T-cell (primary cell): ENCODE results near the gene PNLIPRP2. TPM values are rescaled to one million over a fixed set of nuclear protein-coding genes. Genes with fewer than 3 reads are reported as not detected.

Experiments
- ATAC-seq, 4 experiments: fragments of 200-7000 bp in 3 of 4; fragments of 150-1000 bp in 1 of 4; cut with Tn5 transposase; replicated peaks in 1 of 4; 1 replicate in 3 of 4; 2 replicates in 1 of 4; pipeline ENCODE4 v1.10.0; 2021; ENCODE audit warnings: moderate library complexity in 3 of 4, mild to moderate bottlenecking in 2 of 4, moderate number of reproducible peaks in 1 of 4
- CTCF ChIA-PET, 2 donors: fragments of 300-600 bp; sonication (Branson Sonifier 250); formaldehyde crosslinking; loops; one replicate each; lab custom pipeline; 2022; ENCODE audit warnings: antibody characterized with exemption in 2 of 2; lab: Charles Lee
- POLR2A ChIA-PET, 2 donors: fragments of 300-600 bp; sonication (Branson Sonifier 250); formaldehyde crosslinking; loops; one replicate each; lab custom pipeline; 2022; ENCODE audit warnings: antibody characterized with exemption in 2 of 2; lab: Charles Lee
- DNase-seq, 35 experiments: peaks; one replicate each; pipeline versions ENCODE4 v3.0.0 to v3.0.0-alpha.2; 2013 to 2023
- H3K27ac ChIP-seq: one replicate; pipeline ENCODE4 v1.5.1; 2013; ENCODE audit warnings: low read length
- H3K27me3 ChIP-seq, 2 experiments: replicated peaks in 1 of 2; 1 replicate in 1 of 2; 2 replicates in 1 of 2; pipeline versions ENCODE4 v1.6.1 to v1.7.0; 2013; ENCODE audit warnings: low read length in 1 of 2, mixed read lengths in 1 of 2; ENCODE audit not compliant: control insufficient read depth in 2 of 2, insufficient read depth in 2 of 2; ENCODE audit errors: extremely low read depth in 1 of 2
- H3K36me3 ChIP-seq, 2 donors: 1 replicate in 1 of 2; 2 replicates in 1 of 2; pipeline versions ENCODE4 v1.6.1 to v1.7.0; 2013; ENCODE audit warnings: low read length in 1 of 2; ENCODE audit not compliant: control insufficient read depth in 2 of 2, insufficient read depth in 1 of 2; ENCODE audit errors: extremely low read depth in 1 of 2
- H3K4me1 ChIP-seq, 2 experiments: 1 replicate in 1 of 2; 2 replicates in 1 of 2; pipeline versions ENCODE4 v1.6.1 to v1.7.0; 2013; ENCODE audit warnings: low read length in 2 of 2, mixed read lengths in 1 of 2; ENCODE audit not compliant: insufficient read depth in 2 of 2, control insufficient read depth in 1 of 2; ENCODE audit errors: extremely low read depth in 1 of 2
- H3K4me3 ChIP-seq, 2 donors: 1 replicate in 1 of 2; 2 replicates in 1 of 2; pipeline versions ENCODE4 v1.5.1 to v1.7.0; 2013; ENCODE audit warnings: mild to moderate bottlenecking in 2 of 2, low read length in 1 of 2, moderate library complexity in 1 of 2; ENCODE audit not compliant: control insufficient read depth in 1 of 2; ENCODE audit errors: extremely low read depth in 1 of 2
- H3K9me3 ChIP-seq: 2 replicates; pipeline ENCODE4 v1.7.0; 2013
- H3K27ac Mint-ChIP-seq, 2 donors: one replicate each; pipeline ENCODE4 v1.8.0; 2020 to 2021; ENCODE audit warnings: mild to moderate bottlenecking in 2 of 2, mixed read lengths in 2 of 2
- H3K27me3 Mint-ChIP-seq, 2 donors: one replicate each; pipeline ENCODE4 v1.8.0; 2021 to 2022; ENCODE audit warnings: mixed read lengths in 2 of 2
- H3K36me3 Mint-ChIP-seq: one replicate; pipeline ENCODE4 v1.8.0; 2021; ENCODE audit warnings: mixed read lengths
- H3K4me1 Mint-ChIP-seq, 3 donors: one replicate each; pipeline ENCODE4 v1.8.0; 2020 to 2022; ENCODE audit warnings: mixed read lengths in 3 of 3, mild to moderate bottlenecking in 1 of 3
- H3K4me3 Mint-ChIP-seq, 3 donors: one replicate each; pipeline ENCODE4 v1.8.0; 2020 to 2022; ENCODE audit warnings: mild to moderate bottlenecking in 3 of 3, mixed read lengths in 3 of 3, moderate library complexity in 3 of 3
- H3K9me3 Mint-ChIP-seq, 3 donors: one replicate each; pipeline ENCODE4 v1.8.0; 2020 to 2022; ENCODE audit warnings: mixed read lengths in 3 of 3
- WGBS: methylation state at CpG from one replicate; pipeline ENCODE4 v1.1.5; 2013; ENCODE audit warnings: missing lambda C conversion rate; ENCODE audit not compliant: insufficient coverage; 5-methylcytosine and 5-hydroxymethylcytosine counted together
- total RNA-seq, 35 experiments: library from RNA in 6 of 35; stranded (reverse) in 6 of 35; fragments of 120-200 nt in 1 of 35; gene quantifications; one replicate each; pipeline versions ENCODE4 v1.2.1 to v1.2.4 and lab custom pipeline; 2013 to 2026

The PNLIPRP2 gene
- total RNA-seq, 5 donors from 2014 or later (not counting 1 experiment from before 2014, with no cell fraction given) = 0.82 to 0.96 (median 0.89) TPM; not detected in 2

- Histone ChIP-seq H3K27ac (no peak overlapping the region), H3K27me3 (peaks cover 3 to 22% of the 10 kb centered on the region in 2 experiments), H3K4me3 (no peak overlapping the region), H3K4me1 (no peaks in the 10 kb centered on the region), H3K9me3 (no peaks in the 10 kb centered on the region), H3K36me3 (no peaks in the 10 kb centered on the region)
- Mint-ChIP-seq H3K4me3 (no peak overlapping the region), H3K9me3 (no peaks in the 10 kb centered on the region), H3K36me3 (no peaks in the 10 kb centered on the region), H3K27me3 (peaks cover 7 to 23% of the 10 kb centered on the region in 2 donors), H3K27ac (no peak overlapping the region), H3K4me1 (no peaks in the 10 kb centered on the region)
- POLR2A ChIA-PET = no interaction called here
- no peak for ATAC-seq
- no peak for DNase-seq
- CTCF ChIA-PET = no interaction called here
- 84% methylated on average over 6 of the region's 6 CpGs for WGBS
Observed at GRCh38 chr10:116631871-116632295, 11.1 kb downstream of the PNLIPRP2 start.

- Mint-ChIP-seq H3K27me3 (peaks cover 3 to 23% of the 10 kb centered on the region in 2 donors), H3K27ac (no peak overlapping the region)
- DNase-seq = no peak
Observed at GRCh38 chr10:116632596-116633215, 12.0 kb downstream of the PNLIPRP2 start.

GRCh38 chr10:116633216-116633600, 12.5 kb downstream of the PNLIPRP2 start:
- CTCF ChIA-PET = no interaction called here
- Mint-ChIP-seq H3K4me1 (no peaks in the 10 kb centered on the region), H3K4me3 (no peak overlapping the region), H3K9me3 (no peaks in the 10 kb centered on the region), H3K27me3 (peaks cover 3 to 21% of the 10 kb centered on the region in 2 donors), H3K36me3 (no peaks in the 10 kb centered on the region), H3K27ac (no peak overlapping the region)
- Histone ChIP-seq H3K36me3 (no peaks in the 10 kb centered on the region), H3K9me3 (no peaks in the 10 kb centered on the region), H3K4me1 (peaks cover 0 to 2% of the 10 kb centered on the region in 2 experiments), H3K4me3 (no peak overlapping the region), H3K27ac (no peak overlapping the region), H3K27me3 (peaks cover 6 to 14% of the 10 kb centered on the region in 2 experiments)
- POLR2A ChIA-PET = no interaction called here
- DNase-seq = no peak
- WGBS = 100% methylated on average over 6 of the region's 8 CpGs
- ATAC-seq = no peak

More at GRCh38 chr10:116632596-116633215, 12.0 kb downstream of the PNLIPRP2 start:
- POLR2A ChIA-PET = no interaction called here
- no peak overlapping the region for H3K4me3 Mint-ChIP-seq
- H3K4me1 ChIP-seq = no peaks in the 10 kb centered on the region
- CTCF ChIA-PET = no interaction called here
- no peak overlapping the region for H3K27ac ChIP-seq
- H3K36me3 ChIP-seq = no peaks in the 10 kb centered on the region
- WGBS = 85% methylated on average over 15 of the region's 17 CpGs
- H3K9me3 ChIP-seq = no peaks in the 10 kb centered on the region
- H3K4me1 Mint-ChIP-seq = no peaks in the 10 kb centered on the region
- H3K4me3 ChIP-seq = no peak overlapping the region
- H3K9me3 Mint-ChIP-seq = no peaks in the 10 kb centered on the region
- ATAC-seq = no peak
- H3K36me3 Mint-ChIP-seq = no peaks in the 10 kb centered on the region
- peaks cover 3 to 18% of the 10 kb centered on the region in 2 experiments for H3K27me3 ChIP-seq

GRCh38 chr10:116634126-116634975, 13.6 kb downstream of the PNLIPRP2 start:
- CTCF ChIA-PET = no interaction called here
- Mint-ChIP-seq H3K4me1 (no peaks in the 10 kb centered on the region), H3K36me3 (no peaks in the 10 kb centered on the region), H3K9me3 (peaks cover 0 to under 1% (median 0%) of the 10 kb centered on the region in 3 donors), H3K27ac (no peak overlapping the region), H3K4me3 (no peak overlapping the region), H3K27me3 (peaks cover 1 to 15% of the 10 kb centered on the region in 2 donors)
- DNase-seq (no peak), ATAC-seq (no peak)
- Histone ChIP-seq H3K9me3 (no peaks in the 10 kb centered on the region), H3K4me3 (no peak overlapping the region), H3K27ac (no peak overlapping the region), H3K27me3 (peaks cover 6 to 14% of the 10 kb centered on the region in 2 experiments), H3K36me3 (no peaks in the 10 kb centered on the region), H3K4me1 (peaks cover 0 to 2% of the 10 kb centered on the region in 2 experiments)
- POLR2A ChIA-PET = no interaction called here
- 86% methylated on average over 10 of the region's 11 CpGs for WGBS

- Mint-ChIP-seq H3K9me3 (peaks cover 0 to 3% (median 0%) of the 10 kb centered on the region in 3 donors), H3K36me3 (no peaks in the 10 kb centered on the region), H3K27ac (no peak overlapping the region), H3K4me3 (no peak overlapping the region), H3K27me3 (peaks cover 0 to 14% of the 10 kb centered on the region in 2 donors), H3K4me1 (no peaks in the 10 kb centered on the region)
- H3K9me3 ChIP-seq = no peaks in the 10 kb centered on the region
- no peaks in the 10 kb centered on the region for H3K36me3 ChIP-seq
- CTCF ChIA-PET = no interaction called here
- H3K4me3 ChIP-seq = no peak overlapping the region
- H3K27ac ChIP-seq = no peak overlapping the region
- POLR2A ChIA-PET = no interaction called here
- H3K4me1 ChIP-seq = peaks cover 0 to 2% of the 10 kb centered on the region in 2 experiments
- peaks cover 2 to 11% of the 10 kb centered on the region in 2 experiments for H3K27me3 ChIP-seq
- DNase-seq (no peak), ATAC-seq (no peak)
Observed at GRCh38 chr10:116636385-116636784, 15.6 kb downstream of the PNLIPRP2 start.

GRCh38 chr10:116636976-116637375, 16.2 kb downstream of the PNLIPRP2 start:
- Histone ChIP-seq H3K4me3 (no peak overlapping the region), H3K36me3 (no peaks in the 10 kb centered on the region), H3K27me3 (peaks cover 2 to 11% of the 10 kb centered on the region in 2 experiments), H3K27ac (no peak overlapping the region), H3K4me1 (peaks cover 0 to 2% of the 10 kb centered on the region in 2 experiments), H3K9me3 (no peaks in the 10 kb centered on the region)
- ATAC-seq (no peak), DNase-seq (no peak)
- H3K27ac Mint-ChIP-seq = no peak overlapping the region
- no peaks in the 10 kb centered on the region for H3K4me1 Mint-ChIP-seq
- peaks cover 0 to 14% of the 10 kb centered on the region in 2 donors for H3K27me3 Mint-ChIP-seq
- no peaks in the 10 kb centered on the region for H3K36me3 Mint-ChIP-seq
- CTCF ChIA-PET = no interaction called here
- no peak overlapping the region for H3K4me3 Mint-ChIP-seq
- peaks cover 0 to 3% (median 0%) of the 10 kb centered on the region in 3 donors for H3K9me3 Mint-ChIP-seq
- POLR2A ChIA-PET = no interaction called here
- WGBS = no CpG with 5 or more reads among the region's 2 CpGs
